Right hindlimb (tissue), 1 donor: Measurements from ENCODE around the gene HMSD.

ENCODE experiments used
- DNase-seq: peaks from one replicate; pipeline ENCODE4 v3.0.0-alpha.2; 2018

Gene HMSD

DNA sequence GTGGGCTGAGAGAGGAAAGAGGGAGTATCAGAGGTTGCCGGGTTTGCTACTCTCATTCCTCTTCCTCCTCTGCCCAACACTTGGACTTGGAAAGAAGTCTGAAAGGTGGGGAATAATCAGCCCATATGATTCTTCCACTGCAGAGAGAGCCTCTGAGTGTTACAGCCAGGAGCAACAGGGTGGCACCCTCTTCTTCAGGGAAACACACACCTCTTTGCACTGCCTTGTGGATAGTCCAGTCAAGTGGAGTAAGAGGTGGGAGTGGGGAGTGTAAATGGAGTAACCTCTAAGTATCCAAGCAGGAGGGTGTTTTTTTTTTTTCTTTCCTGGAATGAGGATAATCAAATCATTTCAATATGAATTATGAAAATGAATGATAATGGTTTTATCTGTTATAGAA, 11.8 kb downstream of the HMSD start:
- no peak for DNase-seq

DNA sequence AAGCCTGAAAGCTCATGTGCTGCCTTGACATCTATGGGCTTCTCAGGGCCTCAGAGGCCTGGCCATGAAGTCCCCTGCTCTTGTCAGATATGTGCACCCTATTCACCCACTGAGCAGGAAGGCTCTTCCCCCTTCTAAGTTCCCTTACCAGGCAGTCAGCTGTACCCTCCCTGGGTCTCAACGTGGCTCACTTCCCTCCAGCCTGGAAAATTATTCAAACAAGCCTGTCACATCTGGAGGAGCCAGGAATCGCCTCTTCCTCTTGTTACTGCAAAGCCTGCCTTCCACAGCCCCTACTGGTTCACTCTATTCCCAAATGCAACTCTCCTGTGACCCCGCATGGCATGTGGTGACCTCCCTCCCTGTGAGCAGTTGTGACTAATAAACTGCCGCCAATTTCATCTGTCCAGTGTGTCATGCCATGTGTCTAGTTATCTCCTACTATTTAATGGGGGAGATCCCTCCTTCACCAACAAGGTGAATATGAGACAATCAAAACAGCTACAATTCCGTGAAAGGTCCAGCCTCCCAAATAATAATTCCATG, 12.4 kb downstream of the HMSD start:
- DNase-seq, result no peak

DNA sequence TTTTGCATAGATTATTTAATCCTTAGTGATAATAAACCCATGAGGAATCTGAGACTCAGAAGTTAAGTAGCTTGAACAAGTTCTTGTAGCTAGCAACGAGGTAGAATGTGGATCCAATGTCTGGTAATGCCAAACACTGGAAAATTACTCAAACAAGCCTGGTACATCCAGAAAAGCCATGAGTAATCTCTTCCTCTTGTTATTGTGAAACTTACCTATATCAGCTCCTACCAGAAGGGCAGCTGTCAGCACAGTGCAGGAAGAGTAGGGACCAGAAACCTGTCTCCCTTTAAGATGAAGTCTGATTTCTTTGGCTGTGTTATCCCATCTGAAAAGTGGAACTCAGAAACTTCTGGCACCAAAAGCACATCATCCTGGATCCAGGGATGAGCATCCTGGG, 13.0 kb downstream of the HMSD start:
- DNase-seq, result no peak

DNA sequence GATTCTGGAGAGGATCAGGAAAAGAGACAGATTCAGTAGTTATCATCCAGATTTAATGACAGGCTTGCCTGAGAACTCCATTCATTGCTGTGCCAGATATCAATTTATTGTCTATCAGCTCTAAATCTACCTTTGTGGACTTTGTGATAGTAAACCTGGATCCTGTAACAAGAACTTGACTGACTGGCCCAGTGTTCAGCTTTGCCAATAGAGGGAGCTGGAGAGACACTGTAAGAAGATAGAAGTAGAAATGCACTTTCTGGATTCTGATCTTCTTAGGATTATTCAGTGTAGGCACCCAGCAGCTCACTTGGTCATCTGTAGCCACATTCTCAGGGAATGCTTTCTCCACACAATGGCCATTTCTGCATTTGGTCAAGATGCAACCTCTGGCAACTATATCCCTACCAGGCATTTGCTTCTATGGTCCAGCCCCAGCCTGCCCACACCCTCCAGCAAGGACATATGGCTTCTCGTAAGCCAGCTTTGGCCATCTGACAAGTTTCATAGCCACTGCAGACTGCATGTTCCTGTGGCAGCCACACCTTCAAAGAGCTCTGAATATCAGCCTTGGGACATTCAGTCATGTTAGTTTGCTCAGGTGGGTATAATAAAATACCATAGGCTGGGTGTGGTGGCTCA, 14.6 kb downstream of the HMSD start:
- no peak for DNase-seq

DNA sequence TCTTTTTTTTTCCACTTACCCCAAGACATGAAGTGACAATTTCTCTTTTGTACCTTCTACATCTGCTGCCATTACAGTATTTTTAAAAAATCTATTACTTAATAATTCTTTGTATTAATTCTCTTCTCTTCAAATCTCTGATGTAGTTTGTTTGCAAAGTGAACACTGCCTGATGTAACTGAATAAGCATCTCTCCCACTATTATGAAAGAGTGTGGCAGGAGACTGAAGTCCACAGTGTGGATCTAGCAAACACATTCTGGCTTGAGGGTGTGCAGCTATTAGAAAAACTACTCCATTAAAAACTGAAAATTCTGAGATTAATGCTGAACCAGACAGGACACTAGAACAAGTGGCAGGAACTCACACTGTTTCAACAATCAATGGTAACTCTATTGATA, 15.8 kb downstream of the HMSD start:
- no peak for DNase-seq

DNA sequence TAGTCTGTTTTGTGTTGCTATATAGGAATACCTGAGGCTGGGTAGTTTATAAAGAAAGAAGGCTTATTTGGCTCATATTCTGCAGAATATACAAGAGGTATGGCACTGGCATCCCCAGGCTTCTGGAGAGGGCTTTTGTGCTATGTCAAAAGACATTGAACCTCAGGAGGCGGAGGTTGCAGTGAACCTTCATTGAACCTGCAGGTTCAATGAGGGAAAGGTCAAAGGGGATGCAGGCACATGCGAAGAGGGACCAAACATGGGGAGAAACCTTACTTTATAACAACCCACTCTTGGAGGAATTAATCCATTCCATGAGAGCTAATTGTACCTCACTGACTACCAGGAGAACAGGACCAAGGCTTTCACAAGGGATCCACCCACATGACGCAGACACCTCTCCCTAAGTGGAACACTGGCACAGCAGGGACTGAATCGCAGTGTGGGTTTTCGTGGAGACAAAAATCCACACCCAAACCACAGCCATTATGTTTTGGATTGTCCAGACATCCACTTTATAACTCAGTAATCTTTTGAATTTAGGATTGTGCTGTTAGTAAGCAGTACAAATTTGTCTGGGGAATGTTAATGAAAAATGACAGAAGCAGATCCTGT, 16.7 kb downstream of the HMSD start:
- DNase-seq, result no peak

DNA sequence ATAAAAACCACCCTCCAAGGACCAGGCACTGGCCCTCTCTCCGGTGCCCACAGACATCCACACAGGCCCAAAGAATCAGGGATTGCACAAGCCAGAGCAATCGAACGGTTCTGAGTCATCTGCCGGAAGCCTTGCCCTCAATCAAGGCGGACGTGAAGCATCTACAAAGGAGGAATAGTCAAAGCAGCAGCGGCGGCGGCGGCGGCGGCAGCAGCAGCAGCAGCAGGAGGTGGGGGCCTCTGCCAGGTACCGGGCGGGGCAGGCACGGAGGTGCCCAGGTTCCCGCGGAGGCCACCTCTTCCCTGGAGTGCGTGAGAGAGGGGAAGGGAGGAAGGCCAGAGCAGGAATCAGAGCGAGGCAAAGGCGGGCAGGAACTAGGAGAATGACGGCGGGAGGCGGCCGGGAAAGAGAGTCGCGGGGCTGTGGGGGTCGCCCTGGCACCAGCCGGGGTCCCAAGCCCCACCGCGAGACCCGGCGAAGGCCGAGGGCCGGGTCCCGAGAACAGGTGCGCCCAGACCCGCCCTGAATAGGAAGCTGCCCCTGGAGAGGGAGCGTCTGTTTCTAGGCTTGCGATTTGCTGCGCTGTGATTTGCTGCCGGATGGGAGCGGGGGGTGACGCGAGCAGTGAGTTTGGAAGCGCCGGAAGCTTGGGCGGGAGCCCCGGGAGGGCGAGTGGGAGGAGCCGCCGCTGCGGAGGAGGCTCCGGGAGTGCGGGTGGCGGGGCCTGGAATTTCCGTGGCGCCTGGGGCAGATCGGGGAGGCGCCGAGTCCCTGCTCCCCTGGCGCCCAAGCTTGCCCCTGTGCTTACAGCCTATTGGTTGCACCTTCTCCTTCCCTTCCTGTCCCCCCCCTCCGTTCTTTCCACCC, 21.1 kb downstream of the HMSD start, which contains the start of gene SERPINB8:
TSS of gene SERPINB8 (plus strand) at position 140 of the 867 bp plus-strand sequence. CDS start 8,228 bp downstream, outside the sequence.
- DNase-seq, result peak; percentile 95

DNA sequence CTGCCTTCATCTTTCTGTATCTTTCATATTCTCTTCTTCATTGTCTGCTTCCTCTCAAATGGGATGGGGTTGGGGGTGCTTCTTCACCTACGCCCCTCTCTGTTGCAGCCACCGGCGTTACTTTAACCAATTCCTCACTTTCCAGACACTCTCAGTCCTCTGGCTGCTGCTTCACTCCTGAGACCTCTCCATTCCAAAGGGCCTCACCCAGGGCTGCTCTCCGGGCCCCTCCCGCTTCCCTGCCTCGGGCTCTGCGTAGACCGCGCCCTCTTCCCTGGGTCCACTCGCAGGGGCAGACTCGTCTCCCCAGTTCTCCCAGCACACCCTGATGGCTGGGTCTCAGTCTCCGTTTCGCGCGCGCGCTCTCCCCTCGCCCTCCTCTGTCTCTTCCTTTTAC, 21.7 kb downstream of the HMSD start:
- DNase-seq, result peak; percentile 48

DNA sequence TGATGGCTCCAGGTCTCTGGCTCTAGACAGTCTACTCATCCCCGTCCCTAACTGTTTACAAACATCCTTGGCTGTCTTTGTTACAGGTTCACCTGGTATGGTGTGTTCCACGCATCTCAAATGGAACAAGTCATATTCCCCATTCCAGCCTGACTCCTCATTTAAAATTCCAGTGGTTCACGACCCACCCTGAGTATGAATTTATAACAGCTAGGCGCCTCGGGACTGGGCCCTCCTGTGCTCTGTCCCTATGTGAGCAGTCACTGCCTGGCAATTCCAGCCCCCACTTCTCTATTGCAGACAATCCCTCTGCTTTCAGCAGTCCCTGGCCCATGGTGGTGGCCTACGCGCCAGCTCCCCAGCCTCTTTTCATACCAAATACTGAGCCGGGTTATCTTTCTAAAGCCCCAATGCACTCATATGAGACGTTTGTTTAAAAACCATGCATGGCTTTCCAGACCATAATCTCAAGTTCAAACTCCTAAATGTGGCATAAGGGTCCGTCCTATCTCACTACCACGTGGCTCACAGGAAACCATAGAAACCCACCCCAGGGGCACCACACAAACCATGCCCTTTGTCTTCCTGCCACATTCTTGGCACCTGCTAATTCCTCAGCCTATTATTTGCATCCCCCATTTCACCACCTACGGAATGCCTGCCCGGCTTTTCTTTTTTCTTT, 22.4 kb downstream of the HMSD start:
- no peak for DNase-seq

DNA sequence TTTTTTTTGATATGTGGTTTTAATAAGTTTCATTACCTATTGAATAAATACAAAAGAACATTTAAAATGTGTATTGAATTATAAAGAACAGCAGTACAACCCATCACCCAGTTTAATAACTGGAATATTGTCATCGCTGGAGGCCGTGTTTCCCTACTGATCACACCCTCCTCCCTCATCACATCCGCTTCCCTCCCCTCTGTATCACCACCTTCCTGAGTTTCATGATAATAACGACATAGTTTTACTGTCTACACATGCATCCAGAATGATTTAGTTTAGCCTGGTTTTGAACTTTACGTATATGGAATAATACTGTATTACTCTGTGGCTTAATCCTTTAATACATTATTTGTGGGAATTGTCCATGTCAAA, 22.9 kb downstream of the HMSD start:
- no peak for DNase-seq

DNA sequence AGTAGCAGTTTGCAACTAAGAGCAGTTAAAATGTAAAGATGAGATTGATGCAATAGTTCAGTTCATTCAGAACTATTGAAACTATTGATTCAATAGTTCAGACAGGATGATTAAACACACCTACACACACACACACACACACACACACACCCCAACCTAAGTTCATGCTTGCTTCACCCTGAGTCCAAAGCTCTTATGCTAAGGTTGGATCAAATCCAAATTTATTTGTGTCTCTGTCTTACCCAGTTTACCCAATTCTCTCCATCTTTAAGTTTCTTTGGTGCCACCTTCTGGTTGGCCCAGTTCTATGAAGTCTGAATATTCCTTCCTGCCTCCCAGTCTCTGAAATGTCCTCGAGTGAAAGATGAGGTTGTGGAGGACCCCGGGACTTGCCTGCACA, 25.9 kb downstream of the HMSD start:
- DNase-seq, result no peak

DNA sequence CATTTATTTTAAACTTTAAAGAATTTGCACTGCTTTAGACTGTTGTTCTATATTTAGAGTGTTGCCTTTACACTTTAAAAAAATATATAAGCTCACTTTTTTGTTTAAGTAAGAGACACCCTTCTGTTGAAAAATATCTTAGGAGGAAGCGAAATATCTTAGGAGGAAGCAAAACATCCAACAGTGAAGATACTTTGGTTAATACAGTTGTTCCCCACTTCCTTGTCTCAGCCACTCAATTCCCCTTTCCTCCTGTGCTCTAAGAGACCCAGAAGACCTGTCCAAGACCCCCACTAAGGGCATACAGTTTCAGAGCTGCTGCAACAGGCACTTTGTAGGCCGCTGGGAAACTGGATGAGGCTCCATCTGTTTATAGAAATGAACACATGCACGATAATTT, 26.5 kb downstream of the HMSD start:
- DNase-seq, result no peak

DNA sequence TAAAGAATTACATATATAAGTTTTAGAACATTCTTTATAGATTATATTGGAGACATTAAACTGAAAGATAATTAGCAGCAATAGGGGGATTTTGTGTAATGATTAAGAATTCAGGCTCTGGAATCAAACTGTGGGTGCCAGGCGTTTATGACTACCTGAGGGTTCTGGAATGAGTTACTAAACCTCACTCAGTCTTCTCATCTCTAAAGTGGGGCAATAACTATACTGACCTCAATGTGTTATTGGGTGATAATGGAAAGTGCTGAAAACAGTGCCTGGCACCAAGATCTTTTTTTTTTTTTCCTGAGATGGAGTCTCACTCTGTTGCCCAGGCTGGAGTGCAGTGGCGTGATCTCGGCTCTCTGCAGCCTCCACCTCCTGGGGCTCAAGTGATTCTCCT, 27.9 kb downstream of the HMSD start:
- DNase-seq, result no peak

DNA sequence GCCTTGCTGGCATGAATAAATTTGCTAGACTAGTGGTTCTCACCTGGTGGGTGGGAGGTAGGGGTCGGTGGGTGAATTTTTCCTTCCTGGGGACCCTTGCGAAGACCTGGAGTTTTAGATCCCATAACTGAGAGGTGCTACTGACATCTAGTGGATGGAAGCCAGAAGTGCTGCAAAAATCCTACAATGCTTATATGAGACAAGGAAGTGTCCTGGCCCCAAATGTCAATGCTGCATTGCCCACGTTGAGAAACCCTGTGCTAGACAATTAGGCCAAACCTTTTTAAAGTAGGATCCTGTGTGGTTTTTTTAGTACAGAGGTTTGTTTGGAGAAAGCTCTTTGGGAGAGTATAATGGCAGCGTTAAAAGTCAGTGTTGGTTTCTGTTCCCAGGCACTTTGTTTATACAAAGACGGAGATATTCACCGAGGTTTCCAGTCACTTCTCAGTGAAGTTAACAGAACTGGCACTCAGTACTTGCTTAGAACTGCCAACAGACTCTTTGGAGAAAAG, 30.4 kb downstream of the HMSD start:
- peak; percentile 51 for DNase-seq

DNA sequence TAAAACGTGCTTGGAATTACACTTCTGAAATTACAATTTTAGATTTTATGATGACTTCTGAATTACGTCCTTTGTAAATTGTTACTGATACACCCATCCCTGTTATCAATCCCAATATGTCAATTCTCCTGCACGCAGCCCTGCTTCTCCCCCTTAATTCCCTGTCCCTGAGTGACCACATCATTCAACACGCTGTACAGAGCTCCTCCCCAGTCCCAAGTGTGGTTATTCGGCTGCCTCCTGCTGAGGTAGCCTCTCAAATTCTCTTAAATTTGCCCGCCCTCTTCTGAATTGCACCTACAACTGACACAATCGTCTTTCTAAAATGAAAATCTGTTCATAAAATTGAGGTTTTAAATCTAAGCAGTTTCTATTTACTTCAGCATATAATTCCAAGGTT, 30.9 kb downstream of the HMSD start:
- no peak for DNase-seq

DNA sequence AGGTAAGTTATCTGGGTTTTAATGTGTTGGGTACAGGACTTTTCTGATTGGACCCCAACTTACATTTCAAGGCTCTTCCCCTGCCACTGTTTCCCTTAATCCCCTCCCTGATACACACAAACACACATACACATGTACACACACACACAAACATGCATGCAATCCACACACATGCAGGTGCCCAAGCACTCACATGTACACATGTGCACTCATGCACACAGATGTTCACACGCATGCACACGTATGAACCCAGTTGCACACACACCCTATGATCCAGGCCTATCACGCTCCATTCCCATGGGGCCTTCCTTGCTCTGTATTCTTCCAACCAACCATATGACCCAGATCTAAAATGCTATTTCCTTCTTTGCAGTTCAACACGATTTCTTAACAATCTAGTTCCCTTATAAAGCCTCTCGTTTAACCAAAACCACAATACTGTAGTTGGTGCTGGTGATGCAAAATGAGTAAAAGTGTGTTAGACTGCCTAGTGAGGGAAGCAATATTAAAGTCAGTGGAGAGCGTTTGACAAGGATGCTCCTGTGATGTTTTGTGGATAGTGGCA, 31.9 kb downstream of the HMSD start:
- DNase-seq, result no peak

DNA sequence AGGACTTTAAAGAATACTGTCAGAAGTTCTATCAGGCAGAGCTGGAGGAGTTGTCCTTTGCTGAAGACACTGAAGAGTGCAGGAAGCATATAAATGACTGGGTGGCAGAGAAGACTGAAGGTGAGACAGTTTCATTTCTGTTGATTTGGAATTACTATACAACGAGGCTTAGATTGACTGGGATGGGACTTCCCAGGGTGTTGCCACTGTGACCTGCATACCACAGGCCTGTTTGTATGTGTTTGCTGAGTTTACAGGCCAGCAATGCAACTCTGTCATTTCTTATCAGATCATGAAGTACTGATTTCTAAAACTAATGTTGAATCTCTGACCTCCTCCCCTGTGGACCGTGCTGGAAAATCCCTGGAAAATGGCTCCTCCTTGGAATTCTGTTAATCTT, 32.6 kb downstream of the HMSD start:
- no peak for DNase-seq

DNA sequence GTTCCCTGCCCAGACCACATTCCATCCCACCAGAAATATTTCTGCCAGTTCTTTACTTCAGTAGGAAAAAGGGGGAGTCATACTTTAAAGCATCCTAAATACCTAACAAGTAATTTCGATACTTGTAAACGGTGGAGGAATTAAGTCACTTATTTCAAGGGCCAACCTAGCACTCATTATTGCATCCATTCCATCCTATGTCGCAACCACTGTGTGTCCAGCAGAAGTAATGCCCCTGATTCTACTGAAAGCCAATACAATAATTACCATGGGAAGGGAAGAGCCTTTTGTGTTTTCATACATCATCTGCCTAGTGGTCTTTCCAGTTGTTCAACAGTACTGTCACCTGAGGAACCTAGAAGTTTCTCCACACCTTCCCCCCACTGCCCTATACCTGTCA, 33.3 kb downstream of the HMSD start:
- DNase-seq, result no peak

DNA sequence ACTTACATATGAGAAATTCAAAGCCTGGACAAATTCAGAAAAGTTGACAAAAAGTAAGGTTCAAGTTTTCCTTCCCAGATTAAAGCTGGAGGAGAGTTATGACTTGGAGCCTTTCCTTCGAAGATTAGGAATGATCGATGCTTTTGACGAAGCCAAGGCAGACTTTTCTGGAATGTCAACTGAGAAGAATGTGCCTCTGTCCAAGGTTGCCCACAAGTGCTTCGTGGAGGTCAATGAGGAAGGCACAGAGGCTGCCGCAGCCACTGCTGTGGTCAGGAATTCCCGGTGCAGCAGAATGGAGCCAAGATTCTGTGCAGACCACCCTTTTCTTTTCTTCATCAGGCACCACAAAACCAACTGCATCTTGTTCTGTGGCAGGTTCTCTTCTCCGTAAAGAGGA, 37.8 kb downstream of the HMSD start:
- DNase-seq, result no peak

DNA sequence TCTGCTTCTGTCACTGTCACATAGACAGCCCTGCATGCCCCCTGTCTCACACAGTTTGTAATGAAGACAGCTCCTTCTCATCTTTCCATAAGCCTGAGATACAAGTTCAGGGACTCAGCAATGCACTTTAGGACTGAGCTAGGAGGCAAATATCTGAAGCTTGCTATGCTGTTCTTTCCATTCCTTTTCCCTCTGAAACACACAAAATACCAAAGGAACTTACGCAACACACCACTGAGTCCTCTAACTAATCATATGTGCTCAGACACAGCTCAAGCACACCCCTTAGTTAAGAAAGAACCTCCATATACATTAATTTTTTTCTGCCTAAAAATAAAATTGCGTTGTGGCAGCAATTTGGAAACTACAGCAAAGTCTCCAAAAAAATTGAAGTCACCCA, 38.6 kb downstream of the HMSD start:
- DNase-seq, result no peak

DNA sequence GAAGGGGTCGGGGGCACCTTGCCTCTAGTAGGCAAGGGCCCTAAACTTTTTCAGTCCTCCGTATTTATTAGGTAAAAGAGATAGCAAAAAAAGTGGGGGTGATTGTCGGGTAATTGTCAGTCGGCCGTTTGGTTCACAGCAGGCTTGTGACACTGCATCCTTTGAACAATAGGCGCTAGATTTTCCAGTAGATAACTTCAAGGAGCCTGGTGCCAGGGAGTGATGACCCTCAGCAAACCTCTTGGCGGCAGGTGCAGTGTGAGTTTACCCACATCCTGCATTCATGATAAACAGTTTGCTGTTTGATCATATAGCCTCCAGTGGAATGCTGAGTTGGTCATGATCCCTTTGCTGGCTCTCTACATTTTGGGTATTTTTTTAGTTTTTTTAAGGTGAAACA, 43.6 kb downstream of the HMSD start:
- no peak for DNase-seq

DNA sequence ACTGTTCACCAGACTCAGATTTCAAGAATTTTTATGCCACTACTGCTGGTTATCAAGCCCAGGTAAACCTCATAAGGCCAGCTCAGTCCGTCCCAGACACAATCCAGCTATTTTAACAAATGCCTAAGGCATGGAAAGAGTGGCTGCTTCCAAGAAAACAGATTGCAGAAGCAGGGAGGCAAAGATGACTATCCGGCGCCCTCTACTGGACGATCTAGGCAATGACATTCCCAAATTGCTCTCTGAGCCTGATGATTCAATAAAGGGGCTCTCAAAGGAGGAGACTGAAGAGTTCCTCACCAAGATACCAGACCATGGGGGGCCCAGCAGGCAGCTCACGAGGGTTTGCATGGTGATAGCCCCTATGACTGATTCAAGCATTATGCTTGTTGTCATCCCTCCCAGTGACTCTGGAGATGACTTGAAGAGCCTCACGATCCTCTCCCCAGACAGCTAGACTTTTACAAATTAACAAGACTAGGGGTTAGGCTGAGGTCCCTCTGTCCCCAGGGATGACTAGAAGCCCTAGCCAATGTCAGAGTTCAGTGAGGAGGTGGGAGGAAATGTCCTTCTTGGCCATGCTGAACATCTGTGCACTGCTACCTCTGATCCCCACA, 45.8 kb downstream of the HMSD start:
- DNase-seq, result peak; percentile 31
